Measurements from ENCODE around the gene PTPRG.

PTPRG gene

DNA sequence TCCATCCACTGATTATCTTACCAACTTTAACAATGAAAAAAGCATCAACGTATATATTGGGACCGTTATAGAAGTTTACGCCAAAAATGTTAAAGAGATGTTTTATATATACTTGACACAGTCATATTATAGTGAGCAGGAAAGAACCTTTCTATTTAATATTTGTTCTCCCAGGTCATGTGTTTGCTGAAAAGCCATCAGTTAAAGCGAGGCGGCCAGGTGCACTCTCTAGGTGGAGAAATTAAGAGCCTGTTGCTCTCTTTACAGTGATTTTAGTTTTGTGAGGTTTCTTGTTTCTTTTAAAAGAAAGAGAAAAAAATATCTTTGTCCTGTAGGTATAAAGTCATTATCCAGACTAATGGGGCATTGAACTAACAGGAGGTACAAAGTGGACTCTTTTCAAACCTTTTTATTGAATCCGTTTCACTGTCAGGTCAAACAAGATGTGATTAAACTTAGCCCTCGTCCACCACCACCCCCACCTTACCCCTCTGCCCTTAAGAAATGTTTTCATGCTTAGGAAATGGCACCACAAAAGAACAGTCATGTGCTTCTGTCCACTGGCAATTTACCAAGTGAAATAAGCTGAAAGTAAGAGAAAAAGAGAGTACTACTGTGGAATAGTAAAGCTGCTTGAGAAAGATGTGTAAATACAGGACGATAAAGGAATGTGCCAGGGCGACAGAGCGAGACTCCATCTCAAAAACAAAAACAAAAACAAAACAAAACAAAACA, 279.9 kb downstream of the PTPRG start:
- FAIRE-seq: no peak

DNA sequence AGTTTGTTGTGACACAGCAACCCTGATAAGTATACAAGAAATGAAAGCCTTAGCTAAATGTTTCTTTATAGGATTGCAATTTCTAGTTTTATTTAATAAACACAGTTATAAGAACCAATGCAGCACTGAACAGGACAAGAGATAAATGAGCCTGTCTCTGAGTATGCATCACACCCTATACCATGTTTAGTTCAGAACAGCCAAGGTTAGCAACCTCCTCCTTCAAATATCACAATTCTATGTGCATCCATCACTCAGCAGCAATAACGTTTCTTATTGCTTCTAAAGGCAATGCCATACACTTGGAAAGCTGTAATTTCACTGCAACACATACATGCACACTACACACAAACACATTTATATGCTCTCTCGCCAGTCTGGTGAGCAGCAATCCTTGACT, 280.6 kb downstream of the PTPRG start:
- FAIRE-seq: no peak

DNA sequence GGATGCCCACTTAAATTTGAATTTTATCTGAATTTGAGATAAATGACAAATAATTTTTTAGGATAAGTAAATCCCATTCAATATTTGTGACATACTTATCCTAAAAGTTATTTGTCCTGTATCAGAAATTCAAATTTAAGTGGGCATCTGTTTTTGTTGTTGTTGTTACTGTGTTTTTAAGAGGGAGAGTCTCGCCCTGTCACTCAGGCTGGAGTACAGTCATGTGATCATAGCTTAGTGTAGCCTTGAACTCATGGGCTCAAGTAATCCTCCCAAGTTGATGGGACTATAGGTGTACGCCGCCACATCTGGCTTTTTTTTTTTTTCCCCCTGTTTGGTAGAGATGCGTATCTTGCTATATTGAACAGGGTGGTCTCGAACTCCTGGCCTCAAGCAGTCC, 283.0 kb downstream of the PTPRG start:
- FAIRE-seq: no peak

DNA sequence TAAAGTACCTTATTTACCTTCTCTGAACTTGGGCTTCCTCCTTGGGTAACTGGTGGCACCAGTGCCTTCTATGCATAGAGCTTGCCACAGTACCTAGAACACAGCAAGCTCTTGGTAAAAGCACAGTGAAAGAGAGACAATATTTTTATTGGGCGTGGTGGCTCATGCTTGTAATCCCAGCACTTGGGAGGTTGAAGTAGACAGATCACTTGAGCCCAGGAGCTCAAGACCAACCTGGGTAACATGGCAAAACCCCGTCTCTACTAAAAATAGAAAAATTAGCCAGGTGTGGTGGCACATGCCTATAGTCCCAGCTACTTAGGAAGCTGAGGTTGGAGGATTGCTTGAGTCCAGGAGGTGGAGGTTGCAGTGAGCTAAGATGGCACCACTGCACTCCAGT, 285.1 kb downstream of the PTPRG start:
- FAIRE-seq: no peak

DNA sequence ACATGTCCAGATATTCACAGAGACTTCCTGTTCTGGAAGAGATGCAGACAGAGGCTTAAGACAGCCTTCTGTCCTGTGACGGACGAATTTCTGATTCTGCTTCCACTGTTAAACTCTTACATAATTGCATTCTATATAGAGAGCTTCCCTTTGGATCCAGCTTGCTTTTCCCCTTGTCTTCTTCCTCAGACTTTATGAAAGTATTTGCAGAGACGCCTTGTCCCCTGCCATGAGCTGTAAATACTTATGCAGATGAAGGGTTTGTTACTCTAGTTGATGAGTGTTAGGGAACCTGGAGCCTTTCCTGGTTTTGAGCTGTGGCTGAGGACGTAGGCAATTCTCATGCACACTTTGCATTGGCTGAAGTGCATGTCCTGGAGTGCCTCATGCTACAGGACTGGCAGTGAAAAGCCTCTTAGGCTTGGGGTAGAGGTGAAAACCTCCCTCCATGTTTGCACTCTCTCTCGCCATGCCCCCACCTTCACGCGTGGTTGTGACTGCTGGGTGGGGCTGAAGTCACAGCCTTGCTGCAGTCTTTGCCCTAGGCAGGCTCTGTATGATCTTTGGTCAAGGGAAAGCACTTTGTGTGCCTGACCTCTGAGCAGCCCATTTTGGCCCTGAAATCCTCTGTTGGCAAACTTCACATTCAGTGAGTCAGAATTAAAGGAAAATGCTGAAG, 286.6 kb downstream of the PTPRG start:
- no peak for FAIRE-seq

DNA sequence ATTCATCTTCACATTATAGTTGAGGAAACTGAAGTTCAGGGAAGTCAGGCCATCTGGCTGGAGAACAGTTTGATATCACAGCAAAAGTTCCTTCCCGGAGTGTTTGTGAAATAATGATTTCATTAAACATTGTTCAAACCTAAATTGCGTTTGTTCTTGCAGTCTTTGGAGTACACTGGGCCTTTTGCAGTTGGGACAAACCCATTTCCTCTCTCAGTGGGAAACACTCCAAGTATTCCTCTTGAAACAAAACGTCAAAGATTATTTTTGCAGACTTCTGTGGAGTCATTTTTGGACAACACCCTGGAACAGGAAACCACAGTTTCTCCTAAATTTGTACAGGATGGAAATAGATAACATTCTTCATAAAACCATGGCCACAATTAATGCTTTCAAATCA, 287.5 kb downstream of the PTPRG start:
- no peak for FAIRE-seq

DNA sequence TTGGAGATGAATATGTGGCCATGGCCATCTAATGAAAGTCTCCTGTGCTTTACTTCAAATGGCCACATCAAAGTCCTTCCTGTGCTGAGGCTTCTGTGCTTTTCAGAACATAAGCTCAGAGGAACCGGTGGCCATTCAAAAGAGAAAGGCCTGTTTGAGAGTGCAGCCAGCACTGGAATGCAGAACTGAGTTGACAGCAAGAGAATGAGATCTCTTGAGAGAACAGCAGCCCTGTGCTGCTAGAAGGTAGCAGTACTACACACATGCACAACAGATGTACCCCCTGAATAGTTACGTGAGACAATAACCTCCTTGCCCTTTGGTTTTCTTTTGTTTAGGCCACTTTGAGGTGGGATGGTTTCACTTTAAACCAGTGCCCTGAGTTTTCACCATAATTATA, 292.5 kb downstream of the PTPRG start:
- FAIRE-seq: no peak

DNA sequence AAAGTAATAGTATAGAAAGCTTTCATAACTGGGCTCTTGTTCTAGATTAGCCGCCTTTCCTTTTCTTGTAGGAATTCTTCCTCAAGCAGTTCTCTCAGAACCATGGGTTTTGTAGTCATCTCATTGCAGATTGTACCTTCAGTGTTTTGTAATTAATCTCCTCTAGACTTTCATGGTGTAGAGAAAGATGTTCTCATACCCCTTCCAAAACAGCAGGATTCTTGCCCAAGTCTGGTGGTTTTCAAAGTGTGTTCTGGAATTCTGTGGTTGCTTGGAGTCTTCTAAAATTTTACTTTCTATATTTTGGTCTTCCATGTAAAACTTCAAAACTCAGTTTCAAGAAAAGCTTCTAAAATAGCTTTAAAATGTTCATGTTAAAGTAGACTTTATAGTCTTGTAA, 293.8 kb downstream of the PTPRG start:
- FAIRE-seq: no peak

DNA sequence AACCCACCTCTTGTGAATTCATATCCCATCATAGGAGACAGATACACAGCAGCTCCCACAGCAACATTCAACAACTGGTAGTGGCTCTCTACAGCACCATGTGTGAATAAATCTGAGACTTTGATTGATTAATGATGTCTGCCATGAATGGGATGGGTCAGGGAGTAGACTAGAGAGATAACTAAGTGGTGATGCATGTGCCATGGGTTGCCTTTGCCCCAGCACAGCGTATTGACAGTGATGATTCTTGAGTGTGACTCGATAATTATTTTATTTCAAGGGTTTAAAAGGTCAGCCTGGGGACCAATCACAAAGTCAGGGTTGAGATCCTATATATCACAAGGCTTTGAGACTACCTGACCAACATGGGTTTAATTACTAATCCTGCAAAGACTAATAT, 295.9 kb downstream of the PTPRG start:
- FAIRE-seq: no peak

DNA sequence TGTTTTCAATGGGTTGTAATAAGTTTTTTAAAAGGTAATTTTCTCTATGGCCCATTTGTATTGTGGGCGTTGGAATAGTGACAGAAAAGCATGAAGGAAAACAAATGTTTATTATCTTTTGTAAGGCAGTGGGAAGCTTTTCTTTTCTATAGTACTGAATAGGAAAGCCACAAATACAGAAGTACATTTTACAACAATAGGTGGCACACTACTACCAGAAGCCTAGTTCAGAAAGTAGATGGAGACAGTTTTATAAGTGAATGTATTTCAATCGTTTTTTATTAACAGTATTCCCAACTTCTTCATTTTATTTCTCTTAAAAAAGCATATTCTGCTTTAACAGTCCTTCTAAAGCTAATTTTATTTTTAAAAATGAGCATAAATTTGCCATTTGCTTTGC, 296.7 kb downstream of the PTPRG start:
- no peak for FAIRE-seq

DNA sequence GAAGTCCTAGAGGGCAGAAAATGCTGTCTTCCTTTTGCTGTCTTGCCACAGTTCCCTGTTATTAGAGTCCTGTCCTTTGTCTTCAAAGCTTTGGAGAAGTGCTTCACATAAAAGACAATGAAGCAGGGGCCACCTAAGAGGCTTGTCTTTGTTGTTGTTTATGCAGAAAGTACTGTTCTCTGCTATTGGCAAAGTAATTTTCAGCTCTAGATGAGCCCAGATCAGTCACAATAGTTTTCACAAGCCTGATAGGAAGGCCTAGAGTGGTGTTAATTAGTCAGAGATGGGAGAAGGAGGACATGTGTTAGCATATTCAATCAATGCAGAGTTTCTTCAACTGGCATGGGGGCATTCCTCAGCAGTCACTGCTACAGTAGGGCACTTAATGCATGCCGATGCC, 300.0 kb downstream of the PTPRG start:
- no peak for FAIRE-seq

DNA sequence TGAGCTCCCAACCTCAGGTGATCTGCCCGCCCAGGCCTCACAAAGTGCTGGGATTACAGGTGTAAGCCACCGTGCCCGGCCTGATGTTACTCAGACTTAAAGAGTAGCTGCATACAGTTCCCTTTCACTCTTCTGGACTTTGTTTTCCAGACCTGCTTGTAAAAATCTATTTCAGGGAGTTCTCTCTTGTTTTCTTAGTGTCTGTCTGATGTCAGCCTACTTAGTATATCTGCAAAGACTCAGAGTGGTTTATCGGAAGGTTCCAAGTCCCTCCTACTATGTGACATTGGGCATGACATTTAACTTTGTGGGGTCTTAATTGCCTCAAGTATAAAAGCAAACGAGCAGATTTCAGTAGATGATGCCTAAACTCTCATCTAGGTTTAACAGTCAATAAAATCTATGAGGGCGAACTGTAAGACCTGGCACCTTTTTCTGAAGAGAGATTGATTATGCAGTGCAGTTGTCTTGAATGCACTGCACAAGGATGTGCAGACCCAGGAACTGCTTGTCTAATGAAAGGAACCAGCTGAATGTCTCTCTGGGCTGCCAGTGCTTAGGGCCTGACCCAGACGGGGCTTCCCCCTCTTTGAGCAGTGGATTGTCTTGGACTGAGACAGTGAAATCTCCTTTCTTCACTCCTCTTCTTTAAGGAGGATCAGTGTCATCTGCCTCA, 301.4 kb downstream of the PTPRG start:
- no peak for FAIRE-seq

DNA sequence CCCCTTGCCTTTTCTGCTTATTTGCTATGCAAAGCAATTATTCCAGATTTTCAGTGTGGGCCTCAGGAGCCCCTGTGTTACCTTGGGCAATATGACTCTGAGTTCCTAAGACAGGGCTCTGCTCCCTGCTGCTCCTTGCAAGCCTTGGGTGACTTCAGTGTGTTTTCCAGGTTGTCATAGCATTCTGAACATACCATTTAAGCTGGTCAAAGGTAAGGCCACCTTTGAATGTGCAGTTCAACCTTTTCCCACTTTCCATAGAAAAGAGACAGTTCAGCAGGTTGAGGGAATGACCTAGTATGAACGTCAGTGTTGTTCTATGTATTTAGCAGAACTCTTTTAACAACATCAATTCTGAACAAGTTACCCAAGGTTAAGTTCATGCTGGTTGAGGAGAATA, 302.2 kb downstream of the PTPRG start:
- no peak for FAIRE-seq

DNA sequence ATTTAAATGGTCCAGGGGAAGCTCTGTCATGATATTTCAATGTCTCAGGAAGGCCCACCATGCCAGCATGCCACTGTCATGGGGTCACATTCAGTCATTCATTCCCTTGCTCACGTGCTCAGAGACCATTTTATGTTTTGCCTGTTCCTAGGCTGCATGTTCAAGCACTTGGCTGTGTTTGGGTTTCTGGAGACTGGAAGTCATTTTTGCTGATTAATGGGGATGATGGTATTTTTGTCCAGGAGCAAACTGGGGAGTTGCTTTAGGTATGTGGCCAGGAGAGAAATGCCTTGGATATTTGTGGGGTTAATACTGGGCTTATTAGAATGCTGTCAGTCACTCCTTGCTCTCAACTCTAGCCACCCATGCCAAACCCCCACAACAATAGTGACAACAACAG, 303.5 kb downstream of the PTPRG start:
- FAIRE-seq: no peak

DNA sequence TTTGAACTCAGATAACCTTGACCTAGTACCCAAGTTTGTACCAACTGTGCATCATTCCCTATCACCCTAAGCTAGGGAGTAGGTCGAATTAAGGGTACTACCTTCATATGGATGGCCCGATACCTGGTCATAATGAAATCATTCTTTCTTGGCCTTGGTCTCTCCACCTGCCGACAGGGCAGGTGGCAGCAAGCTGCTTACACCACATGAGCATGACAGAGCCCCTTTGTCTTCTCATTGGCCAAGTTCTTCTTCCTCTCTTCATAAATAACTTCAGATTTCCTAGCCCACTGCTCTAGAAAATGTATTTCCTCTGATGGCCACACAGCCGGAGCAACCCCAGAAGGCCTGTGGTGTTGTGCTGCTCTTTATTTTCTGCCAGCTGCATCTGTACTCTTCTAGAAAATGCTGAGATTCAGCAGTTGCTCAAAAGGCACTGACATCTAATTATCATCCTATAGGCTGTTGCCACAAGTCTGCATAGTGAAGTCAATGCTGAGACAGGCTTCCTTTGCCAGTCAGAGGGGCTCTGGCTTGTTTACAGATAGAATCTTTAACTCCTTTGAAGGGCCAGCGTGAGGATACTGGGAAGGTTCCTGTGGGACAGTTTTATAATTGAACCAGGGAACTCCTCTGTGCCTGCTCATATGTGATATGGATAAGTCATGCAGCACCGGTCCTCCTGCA, 304.2 kb downstream of the PTPRG start:
- FAIRE-seq: no peak

DNA sequence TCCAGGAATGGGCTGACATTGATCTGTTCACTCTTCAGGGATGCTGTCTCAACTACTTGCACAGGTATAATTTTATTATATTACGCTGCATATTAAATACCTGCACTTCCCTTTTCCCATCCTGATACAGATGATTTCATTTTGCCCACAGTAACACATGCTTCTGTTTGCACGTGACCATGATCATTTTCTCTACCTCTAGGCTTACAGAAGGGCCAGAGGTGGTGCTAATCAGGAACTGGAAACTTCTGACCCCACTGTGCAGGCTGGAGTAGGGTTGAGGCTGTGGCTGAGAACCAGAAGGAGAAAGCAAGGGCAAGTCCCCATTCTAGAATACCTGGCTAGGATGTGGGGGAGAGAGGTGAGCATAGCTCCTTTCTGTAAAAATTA, 304.8 kb downstream of the PTPRG start:
- no peak for FAIRE-seq

DNA sequence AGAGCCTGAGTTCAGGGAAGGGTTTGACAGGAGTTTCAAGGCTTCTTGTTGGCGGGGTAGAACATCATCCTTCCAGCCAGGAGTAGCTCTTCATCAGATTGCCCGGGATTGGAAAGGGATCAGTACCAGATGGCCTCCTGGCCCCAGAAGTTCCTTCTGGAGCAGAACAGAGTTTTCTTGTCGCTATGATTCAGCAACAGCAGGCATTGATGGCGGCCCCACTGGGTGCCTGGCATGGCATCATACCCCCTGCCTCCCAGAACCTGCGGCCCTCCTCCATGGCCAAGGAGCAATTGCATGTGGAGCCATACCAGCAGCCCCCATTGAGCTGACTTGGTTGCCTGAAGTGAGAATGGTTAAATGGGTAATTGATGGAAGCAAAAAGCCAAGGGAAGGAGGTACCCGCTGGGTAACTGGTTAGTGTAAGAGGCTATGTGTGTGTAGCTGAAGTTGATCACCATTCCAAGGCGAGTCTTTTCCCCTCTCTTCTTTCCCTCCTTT, 305.6 kb downstream of the PTPRG start:
- FAIRE-seq: no peak

DNA sequence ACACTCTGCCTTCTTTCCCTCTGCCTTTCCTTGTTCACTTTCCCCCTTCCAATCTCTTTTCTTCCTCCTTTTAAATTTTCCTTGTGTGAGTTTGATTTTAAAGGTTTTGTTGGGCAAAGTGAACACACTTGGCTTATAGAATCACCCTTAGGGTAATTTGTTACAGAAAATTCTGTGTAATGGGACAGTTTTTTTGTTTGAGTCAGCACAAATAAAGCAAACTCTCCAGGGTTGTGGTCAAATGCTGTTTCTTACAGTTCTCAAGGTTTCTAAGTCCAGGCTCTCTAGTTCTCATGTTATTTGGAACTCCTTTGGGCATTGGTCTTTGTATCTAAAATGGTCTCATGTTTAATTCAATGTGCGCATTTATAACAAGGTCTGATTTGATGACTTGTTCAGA, 307.1 kb downstream of the PTPRG start:
- no peak for FAIRE-seq

DNA sequence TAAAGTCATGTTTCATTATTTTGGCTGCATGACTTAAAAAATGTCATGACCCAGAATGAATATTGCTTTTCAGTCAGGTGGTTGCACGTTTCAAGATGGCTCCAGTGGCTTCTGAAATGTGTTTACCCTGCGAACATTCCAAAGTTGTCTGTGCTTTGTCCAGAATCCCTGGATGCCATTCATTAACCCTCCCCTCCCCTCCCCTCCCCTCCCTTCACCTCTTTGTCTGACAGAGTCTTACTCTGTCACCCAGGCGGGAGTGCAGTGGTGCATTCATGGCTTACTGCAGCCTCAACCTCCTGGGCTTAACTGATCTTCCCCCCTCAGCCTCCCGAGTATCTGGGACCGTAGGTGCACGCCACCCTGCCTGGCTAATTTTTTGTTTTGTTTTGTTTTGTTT, 308.0 kb downstream of the PTPRG start:
- FAIRE-seq: no peak

DNA sequence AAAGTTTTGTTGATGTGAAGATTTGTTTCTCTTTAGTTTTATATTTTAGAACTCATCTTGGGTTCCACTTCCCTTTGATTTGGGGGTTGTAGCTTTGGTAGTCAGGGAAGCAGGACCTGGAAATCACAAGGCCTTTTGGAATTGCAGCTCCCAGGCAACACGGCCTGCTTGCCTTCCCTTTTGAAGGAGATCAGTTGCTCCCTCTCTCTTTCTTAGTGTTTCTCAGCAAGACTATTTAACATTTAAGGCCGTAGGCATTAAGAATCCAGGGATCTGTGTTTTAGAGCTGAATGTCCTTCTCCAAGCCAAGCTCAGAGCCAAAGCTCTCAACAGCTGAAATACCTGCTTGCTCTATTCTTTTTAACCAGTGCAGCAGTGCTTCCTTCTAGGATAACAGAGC, 310.3 kb downstream of the PTPRG start:
- no peak for FAIRE-seq

DNA sequence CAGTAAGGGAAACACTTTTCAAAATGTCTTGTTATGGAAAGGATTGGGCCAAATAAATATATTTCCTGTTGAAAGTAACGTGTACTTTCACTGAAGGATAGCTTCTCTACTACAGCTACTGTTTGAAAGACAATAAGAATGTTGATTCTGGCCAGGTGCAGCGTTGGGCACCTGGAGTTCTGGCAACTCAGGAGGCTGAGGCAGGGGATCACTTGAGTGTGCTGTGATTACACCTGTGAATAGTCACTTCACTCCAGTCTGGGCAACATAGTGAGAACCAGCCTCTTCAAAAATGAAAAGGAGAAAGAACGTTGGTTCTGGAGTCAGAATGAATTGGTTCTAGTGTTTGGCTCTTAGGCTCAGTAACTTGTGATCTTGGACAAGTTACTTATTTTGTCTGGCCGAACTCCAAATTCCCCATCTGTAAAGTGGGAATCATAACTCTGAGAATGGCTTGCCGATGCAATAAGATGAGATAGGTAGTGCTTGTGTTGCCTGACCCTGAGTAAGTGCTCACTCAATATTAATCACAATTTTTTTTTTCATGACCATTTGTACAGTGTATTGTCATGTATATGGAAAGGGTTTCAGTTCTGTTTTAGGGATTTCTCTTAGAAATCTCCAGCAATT, 310.8 kb downstream of the PTPRG start:
- no peak for FAIRE-seq

DNA sequence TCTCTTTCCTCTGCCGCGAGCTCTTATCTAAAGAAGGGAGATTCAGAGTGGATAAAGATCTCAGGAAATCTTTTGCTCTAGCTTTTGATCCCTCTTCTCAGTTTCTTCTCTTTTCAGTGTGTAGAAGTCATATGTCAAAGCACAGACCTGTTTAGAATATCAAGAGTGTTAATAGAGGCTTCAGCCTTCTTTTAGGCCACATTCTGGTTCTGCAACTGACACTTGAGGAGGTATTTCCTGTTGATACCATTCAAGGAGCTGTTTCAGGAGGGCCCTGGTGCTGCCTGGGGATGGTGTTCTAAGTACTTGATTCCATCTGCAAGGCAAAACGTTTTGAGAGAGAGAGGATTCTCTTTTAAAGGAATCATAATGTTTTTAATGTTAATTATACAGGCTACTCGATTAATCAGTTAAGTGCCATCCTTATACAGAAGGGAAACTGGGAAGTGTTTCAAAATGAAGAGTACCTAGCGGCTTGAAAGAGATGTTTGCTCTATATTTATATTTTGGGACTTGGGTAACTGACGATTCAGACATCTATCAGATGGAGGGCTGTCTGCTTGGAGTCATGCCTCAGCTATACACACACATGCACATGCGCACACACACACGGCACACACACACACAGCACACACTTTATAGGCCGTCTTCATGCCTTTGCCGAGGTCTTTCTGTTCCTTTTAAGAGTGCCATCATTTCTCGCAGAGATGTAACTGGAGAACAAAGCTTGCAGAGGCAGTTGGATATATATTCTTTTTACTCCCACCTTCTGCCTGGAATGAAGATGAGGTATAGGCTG, 313.9 kb downstream of the PTPRG start:
- no peak for FAIRE-seq
